ENCODE measurements around the gene LOXL3. TPM values are rescaled to one million over a fixed set of nuclear protein-coding genes. Genes with fewer than 3 reads are reported as not detected.

The LOXL3 gene
- total RNA-seq, 4 donors from 2014 or later = 5.0 to 16.2 (median 13.5) TPM

DNA sequence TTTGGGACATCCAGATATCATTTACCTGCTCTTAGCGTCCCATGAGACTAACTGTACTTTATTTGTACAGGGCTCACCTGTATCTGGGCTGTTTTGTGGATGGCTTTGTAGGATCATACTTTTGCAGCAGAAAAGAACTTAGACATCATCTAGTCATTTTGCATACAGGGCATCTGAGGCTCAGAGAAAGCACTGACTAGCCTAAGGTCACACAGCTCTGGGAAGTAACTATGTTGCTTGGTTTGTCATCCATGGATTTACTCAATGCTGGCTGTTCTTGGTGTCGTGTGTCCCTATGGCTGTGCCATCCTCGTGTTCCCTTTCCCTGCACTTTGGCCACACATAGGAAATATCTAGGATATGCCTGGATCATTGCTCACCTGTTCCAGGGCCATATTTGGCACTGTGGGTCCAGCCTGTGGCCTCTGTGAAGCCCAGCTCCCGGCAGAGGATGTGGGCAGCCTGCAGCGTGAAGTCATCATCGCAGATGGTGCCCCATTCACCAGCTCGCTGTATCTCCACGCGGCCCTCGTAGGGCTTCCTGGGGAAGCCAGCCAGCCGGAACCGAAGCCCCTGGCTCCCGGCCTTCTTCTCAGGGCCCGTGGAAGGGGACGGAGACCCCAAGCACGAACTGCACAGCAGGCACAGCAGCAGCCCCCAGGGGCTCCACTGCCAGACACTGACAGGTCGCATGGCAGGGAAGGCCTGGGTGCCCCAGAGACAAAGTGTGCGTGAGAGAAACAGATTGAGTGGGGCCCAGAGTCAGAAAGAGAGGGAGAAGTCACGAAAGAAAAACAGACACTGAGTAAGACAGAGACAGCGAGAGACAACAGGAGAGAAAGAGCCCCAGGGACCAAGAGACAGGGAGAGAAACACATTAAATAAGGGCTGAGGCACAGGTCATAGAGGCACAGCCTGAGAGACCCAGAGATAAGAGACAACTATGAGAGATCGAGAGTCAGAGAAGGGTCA lies 1.5 kb downstream of the LOXL3 start:
- 51 to 64% methylated on average over 21 of the region's 21 CpGs for WGBS, 2 donors
- no peak overlapping the region for H3K4me3 ChIP-seq
- H3K4me1 ChIP-seq = peaks cover 0 to 63% (median 20%) of the 10 kb centered on the region in 4 donors
- no peaks in the 10 kb centered on the region for H3K9me3 ChIP-seq
- H3K27ac ChIP-seq = peak overlapping the region in 3 of 4 donors; percentile 42 to 98 (median 97)
- no peak for TF ChIP-seq EP300 (IDR thresholded peaks at IDR 0.05)
- no peak for TF ChIP-seq POLR2A (IDR thresholded peaks at IDR 0.05)
- TF ChIP-seq, protein P1, sequence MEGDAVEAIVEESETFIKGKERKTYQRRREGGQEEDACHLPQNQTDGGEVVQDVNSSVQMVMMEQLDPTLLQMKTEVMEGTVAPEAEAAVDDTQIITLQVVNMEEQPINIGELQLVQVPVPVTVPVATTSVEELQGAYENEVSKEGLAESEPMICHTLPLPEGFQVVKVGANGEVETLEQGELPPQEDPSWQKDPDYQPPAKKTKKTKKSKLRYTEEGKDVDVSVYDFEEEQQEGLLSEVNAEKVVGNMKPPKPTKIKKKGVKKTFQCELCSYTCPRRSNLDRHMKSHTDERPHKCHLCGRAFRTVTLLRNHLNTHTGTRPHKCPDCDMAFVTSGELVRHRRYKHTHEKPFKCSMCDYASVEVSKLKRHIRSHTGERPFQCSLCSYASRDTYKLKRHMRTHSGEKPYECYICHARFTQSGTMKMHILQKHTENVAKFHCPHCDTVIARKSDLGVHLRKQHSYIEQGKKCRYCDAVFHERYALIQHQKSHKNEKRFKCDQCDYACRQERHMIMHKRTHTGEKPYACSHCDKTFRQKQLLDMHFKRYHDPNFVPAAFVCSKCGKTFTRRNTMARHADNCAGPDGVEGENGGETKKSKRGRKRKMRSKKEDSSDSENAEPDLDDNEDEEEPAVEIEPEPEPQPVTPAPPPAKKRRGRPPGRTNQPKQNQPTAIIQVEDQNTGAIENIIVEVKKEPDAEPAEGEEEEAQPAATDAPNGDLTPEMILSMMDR (IDR thresholded peaks at IDR 0.05) = no peak
- no peaks in the 10 kb centered on the region for H3K27me3 ChIP-seq
- H3K36me3 ChIP-seq = peaks cover 0 to 15% (median 0%) of the 10 kb centered on the region in 3 donors
- DNase-seq (ENCODE audit: low spot score in 2 of 2) = no peak

DNA sequence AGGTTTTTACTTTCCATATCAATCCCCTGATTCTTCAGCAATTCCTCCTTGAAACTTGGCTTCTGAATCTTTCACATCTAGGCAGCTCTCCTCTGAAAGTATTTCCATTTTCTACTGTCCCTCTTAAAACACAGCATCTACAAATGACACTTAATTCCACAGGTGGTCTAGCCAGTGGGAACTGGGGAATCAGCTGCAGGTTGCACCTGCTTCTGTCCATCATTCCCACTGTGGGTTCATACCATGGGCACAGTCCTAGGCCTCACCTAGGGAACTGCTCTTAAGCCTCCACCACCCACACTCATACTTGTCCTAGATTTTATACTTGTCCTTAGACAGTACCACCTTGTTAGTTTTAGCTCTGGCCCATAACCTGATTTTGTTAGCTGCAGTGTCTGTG lies 2.2 kb downstream of the LOXL3 start:
- H3K4me3 ChIP-seq = no peak overlapping the region
- H3K4me1 ChIP-seq = peaks cover 0 to 63% (median 20%) of the 10 kb centered on the region in 4 donors

GRCh38 chr2:74550231-74550630 lies 3.5 kb downstream of the LOXL3 start:
- H3K4me1 ChIP-seq = peaks cover 0 to 56% (median 18%) of the 10 kb centered on the region in 4 donors
- H3K36me3 ChIP-seq = no peaks in the 10 kb centered on the region
- WGBS, 2 donors = 77 to 83% methylated on average over 7 of the region's 7 CpGs
- H3K4me3 ChIP-seq = no peak overlapping the region
- H3K27me3 ChIP-seq = no peaks in the 10 kb centered on the region
- H3K9me3 ChIP-seq = no peaks in the 10 kb centered on the region
- no peak for DNase-seq (ENCODE audit: low spot score in 2 of 2)
- H3K27ac ChIP-seq = no peak overlapping the region
- TF ChIP-seq, protein P1 (IDR thresholded peaks at IDR 0.05) = no peak
- TF ChIP-seq POLR2A (IDR thresholded peaks at IDR 0.05) = no peak
- no peak for TF ChIP-seq EP300 (IDR thresholded peaks at IDR 0.05)

More for the DNA sequence above, 2.2 kb downstream of the LOXL3 start:
- Histone ChIP-seq H3K27ac (no peak overlapping the region), H3K36me3 (peaks cover 0 to 8% (median 0%) of the 10 kb centered on the region in 3 donors), H3K9me3 (no peaks in the 10 kb centered on the region), H3K27me3 (no peaks in the 10 kb centered on the region)
- TF ChIP-seq POLR2A (IDR thresholded peaks at IDR 0.05) (no peak), EP300 (IDR thresholded peaks at IDR 0.05) (no peak)
- TF ChIP-seq, protein P1 (IDR thresholded peaks at IDR 0.05) = no peak
- no peak for DNase-seq (ENCODE audit: low spot score in 2 of 2)

DNA sequence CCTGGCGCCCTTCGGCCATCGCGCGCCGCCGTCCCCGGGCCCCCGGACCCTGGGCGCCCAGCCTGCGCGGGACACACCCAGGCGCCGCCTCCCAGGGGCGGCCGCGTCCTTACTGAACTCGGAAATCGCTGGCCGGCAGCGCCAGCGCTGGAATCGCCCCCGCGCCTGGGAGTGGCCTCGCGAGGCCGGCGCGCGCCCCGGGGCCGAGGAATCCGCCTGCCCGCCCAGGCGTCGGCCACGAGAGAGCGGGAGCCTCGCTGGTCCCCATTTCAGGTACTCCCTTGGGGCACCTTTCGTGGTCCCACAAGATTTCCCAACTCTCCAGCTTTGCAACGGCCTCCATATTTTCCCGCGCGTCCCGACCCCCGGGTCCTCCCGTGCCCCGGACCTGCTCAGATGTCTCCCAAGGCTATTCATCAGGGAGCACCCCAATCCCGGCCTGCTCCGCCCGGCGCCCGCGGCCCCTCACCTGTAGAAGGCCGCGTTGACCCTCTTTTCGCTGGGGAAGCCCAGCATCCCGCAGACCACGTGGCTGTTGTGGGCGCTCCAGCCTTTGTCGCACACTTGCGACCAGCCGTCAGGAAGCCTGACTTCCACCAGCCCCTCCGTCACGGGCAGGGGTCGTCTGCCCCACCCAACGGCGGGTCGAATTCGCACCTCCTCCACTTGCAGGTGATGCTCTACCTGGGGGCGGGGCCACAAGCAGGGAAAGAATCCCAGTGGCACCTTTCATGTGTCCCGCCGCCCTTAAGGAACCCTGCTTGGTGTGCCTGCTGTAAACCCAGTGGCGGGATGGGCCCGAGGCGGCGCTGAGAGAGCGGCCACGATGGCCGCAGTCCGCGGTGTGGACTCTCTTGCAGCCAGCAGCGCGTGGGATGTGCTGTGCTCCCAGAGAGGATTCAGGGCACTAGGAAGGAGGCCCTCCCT lies 4.6 kb downstream of the LOXL3 start:
- H3K4me3 ChIP-seq = peak overlapping the region; percentile 52 to 64 (median 58)
- peaks cover 0 to 50% (median 17%) of the 10 kb centered on the region in 4 donors for H3K4me1 ChIP-seq
- H3K27ac ChIP-seq = peak overlapping the region; percentile 66 to 86 (median 78)
- TF ChIP-seq, protein P1 (IDR thresholded peaks at IDR 0.05) = no peak
- TF ChIP-seq POLR2A (IDR thresholded peaks at IDR 0.05) (peak; percentile 35 to 46), EP300 (IDR thresholded peaks at IDR 0.05) (peak in 1 of 2 donors; percentile 25)
- DNase-seq (ENCODE audit: low spot score in 2 of 2) = peak in 1 of 2 donors; percentile 41
- no peaks in the 10 kb centered on the region for H3K36me3 ChIP-seq
- no peaks in the 10 kb centered on the region for H3K27me3 ChIP-seq
- 4 to 11% methylated on average over 47 to 50 of the region's 85 CpGs for WGBS, 2 donors
- H3K9me3 ChIP-seq = no peaks in the 10 kb centered on the region

Measured in tibial nerve (tissue), 4 donors.